ENCODE measurements around the gene ELMO1. TPM values are rescaled to one million over a fixed set of nuclear protein-coding genes. Genes with fewer than 3 reads are reported as not detected.

Gene ELMO1
- total RNA-seq, 1 experiment from 2014 or later, result 1.1 TPM

GRCh38 chr7:37259319-37259821 is 189.3 kb downstream of the ELMO1 start:
- H3K4me2 ChIP-seq (ENCODE audit: low read length), result no peak overlapping the region
- intact Hi-C loops (cut with micrococcal nuclease), result no loop called here
- H3K4me3 ChIP-seq (replicated peaks in 1 of 2; ENCODE audit: low read depth in 1 of 2, low read length in 2 of 2), result no peak overlapping the region
- ChIA-PET POLR2A (no interaction called here), CTCF (interaction anchor here (0.7 kb wide), 1 partner anchor 9 kb away, joined by 3 read pairs; no protein-coding TSS in a partner anchor), RAD21 (ENCODE audit: low non-redundant PET in 1 of 2, low total read pairs in 2 of 2, uncharacterized antibody in 2 of 2, unreplicated experiment in 2 of 2) (no interaction called here)
- TF ChIP-seq FOSL1 (IDR thresholded peaks at IDR 0.05; ENCODE audit: low read depth), result no peak
- no peak for TF ChIP-seq CEBPB (IDR thresholded peaks at IDR 0.05; ENCODE audit: low read depth)
- no peak for TF ChIP-seq SIN3A (IDR thresholded peaks at IDR 0.05; ENCODE audit: low read depth)
- TF ChIP-seq POLR2AphosphoS5 (IDR thresholded peaks at IDR 0.05; ENCODE audit: low read depth, low read length), result no peak
- TF ChIP-seq EZH2 (IDR thresholded peaks at IDR 0.05), result no peak
- no peak for TF ChIP-seq SRF (IDR thresholded peaks at IDR 0.05; ENCODE audit: low read depth)
- TF ChIP-seq ZNF274 (IDR thresholded peaks at IDR 0.05; ENCODE audit: low read depth, low read length), result no peak
- no peak for TF ChIP-seq CBX3 (IDR thresholded peaks at IDR 0.05; ENCODE audit: low read depth)
- no TSS peak for BruUV-seq (replicated peaks)
- DNase-seq (ENCODE audit: low read depth, low spot score) (no peak), ATAC-seq (no peak)
- H3K9ac ChIP-seq (ENCODE audit: low read length), result no peak overlapping the region
- H3K36me3 ChIP-seq (ENCODE audit: control insufficient read depth in 1 of 2, insufficient read depth in 2 of 2, low read length in 2 of 2), result no peaks in the 10 kb centered on the region
- peaks cover 63% of the 10 kb centered on the region for H3K27me3 ChIP-seq (ENCODE audit: insufficient read depth, low read length)
- no peaks in the 10 kb centered on the region for H3K9me3 ChIP-seq (ENCODE audit: control insufficient read depth in 1 of 2, insufficient read depth in 1 of 2, low read depth in 1 of 2, low read length in 2 of 2)
- H2AFZ ChIP-seq (ENCODE audit: low read depth, low read length, poor library complexity, severe bottlenecking), result no peak overlapping the region
- H3K27ac ChIP-seq (ENCODE audit: low read depth, low read length), result no peak overlapping the region
- no peaks in the 10 kb centered on the region for H4K20me1 ChIP-seq (ENCODE audit: insufficient read depth)
- H3K4me1 ChIP-seq (ENCODE audit: control insufficient read depth in 1 of 2, insufficient read depth in 2 of 2, low read length in 2 of 2), result no peaks in the 10 kb centered on the region
- H3K9me2 ChIP-seq (ENCODE audit: insufficient read depth), result no peaks in the 10 kb centered on the region
- H3K79me2 ChIP-seq (ENCODE audit: insufficient read depth, low read length), result no peaks in the 10 kb centered on the region

- no peak overlapping the region for H3K4me2 ChIP-seq (ENCODE audit: low read length)
- H3K27me3 ChIP-seq (ENCODE audit: insufficient read depth, low read length), result peaks cover 59% of the 10 kb centered on the region
- CTCF ChIA-PET, result no interaction called here
- H3K4me3 ChIP-seq (replicated peaks in 1 of 2; ENCODE audit: low read depth in 1 of 2, low read length in 2 of 2), result no peak overlapping the region
- no peaks in the 10 kb centered on the region for H4K20me1 ChIP-seq (ENCODE audit: insufficient read depth)
- H3K9ac ChIP-seq (ENCODE audit: low read length), result no peak overlapping the region
- intact Hi-C loops (cut with micrococcal nuclease), result no loop called here
- POLR2A ChIA-PET, result no interaction called here
- no peaks in the 10 kb centered on the region for H3K4me1 ChIP-seq (ENCODE audit: control insufficient read depth in 1 of 2, insufficient read depth in 2 of 2, low read length in 2 of 2)
- no peaks in the 10 kb centered on the region for H3K36me3 ChIP-seq (ENCODE audit: control insufficient read depth in 1 of 2, insufficient read depth in 2 of 2, low read length in 2 of 2)
- DNase-seq (ENCODE audit: low read depth, low spot score) (no peak), ATAC-seq (no peak)
- no peaks in the 10 kb centered on the region for H3K79me2 ChIP-seq (ENCODE audit: insufficient read depth, low read length)
- no TSS peak for BruUV-seq (replicated peaks)
- RAD21 ChIA-PET (ENCODE audit: low non-redundant PET in 1 of 2, low total read pairs in 2 of 2, uncharacterized antibody in 2 of 2, unreplicated experiment in 2 of 2), result no interaction called here
- H2AFZ ChIP-seq (ENCODE audit: low read depth, low read length, poor library complexity, severe bottlenecking), result no peak overlapping the region
- H3K27ac ChIP-seq (ENCODE audit: low read depth, low read length), result no peak overlapping the region
- no peaks in the 10 kb centered on the region for H3K9me3 ChIP-seq (ENCODE audit: control insufficient read depth in 1 of 2, insufficient read depth in 1 of 2, low read depth in 1 of 2, low read length in 2 of 2)
- no peaks in the 10 kb centered on the region for H3K9me2 ChIP-seq (ENCODE audit: insufficient read depth)
- TF ChIP-seq RAD21 (IDR thresholded peaks at IDR 0.05; ENCODE audit: low read depth), result no peak
- no peak for TF ChIP-seq CEBPB (IDR thresholded peaks at IDR 0.05; ENCODE audit: low read depth)
- no peak for TF ChIP-seq ZBTB33 (IDR thresholded peaks at IDR 0.05; ENCODE audit: extremely low read depth, insufficient replicate concordance, low read length)
- TF ChIP-seq SRF (IDR thresholded peaks at IDR 0.05; ENCODE audit: low read depth), result no peak
- TF ChIP-seq CBX3 (IDR thresholded peaks at IDR 0.05; ENCODE audit: low read depth), result no peak
- no peak for TF ChIP-seq ZFX (IDR thresholded peaks at IDR 0.05)
- TF ChIP-seq EZH2 (IDR thresholded peaks at IDR 0.05), result no peak
- TF ChIP-seq ATF3 (IDR thresholded peaks at IDR 0.05), result no peak
- no peak for TF ChIP-seq POLR2A (IDR thresholded peaks at IDR 0.05; ENCODE audit: borderline replicate concordance, extremely low read depth, insufficient read depth, insufficient read length)
- no peak for TF ChIP-seq MAX (IDR thresholded peaks at IDR 0.05)
- TF ChIP-seq EZH2phosphoT487 (IDR thresholded peaks at IDR 0.05; ENCODE audit: borderline replicate concordance), result no peak
- TF ChIP-seq SIN3A (IDR thresholded peaks at IDR 0.05; ENCODE audit: low read depth), result no peak
- TF ChIP-seq ELF1 (IDR thresholded peaks at IDR 0.05; ENCODE audit: borderline replicate concordance, low read depth), result no peak
- TF ChIP-seq POLR2AphosphoS5 (IDR thresholded peaks at IDR 0.05; ENCODE audit: low read depth, low read length), result no peak
- TF ChIP-seq SP1 (IDR thresholded peaks at IDR 0.05; ENCODE audit: low read depth), result no peak
- TF ChIP-seq ZNF274 (IDR thresholded peaks at IDR 0.05; ENCODE audit: low read depth, low read length), result no peak
- no peak for TF ChIP-seq CTCF (IDR thresholded peaks at IDR 0.05 in 2 of 3, conservative IDR thresholded peaks at IDR 0.05 in 1 of 3; ENCODE audit: borderline replicate concordance in 1 of 3, insufficient read depth in 1 of 3, low read depth in 2 of 3, low read length in 2 of 3)
Measured at GRCh38 chr7:37256631-37257030, 192.0 kb downstream of the ELMO1 start.
